Stimulated activated CD4-positive, alpha-beta T cell treated with anti-CD3 and anti-CD28 coated beads, Interleukin-15, amount 100 ng/mL, for 1 hour (primary cell): ENCODE measurements around the gene PI4KB.
A peak's percentile ranks its signal among the peaks of the same experiment; 100 is the strongest.

Experiments
- DNase-seq, 2 donors: peaks; one replicate each; pipeline ENCODE4 v3.0.0-alpha.2; 2020; ENCODE audit warnings: low read depth in 1 of 2, low spot score in 1 of 2

The PI4KB gene

DNA sequence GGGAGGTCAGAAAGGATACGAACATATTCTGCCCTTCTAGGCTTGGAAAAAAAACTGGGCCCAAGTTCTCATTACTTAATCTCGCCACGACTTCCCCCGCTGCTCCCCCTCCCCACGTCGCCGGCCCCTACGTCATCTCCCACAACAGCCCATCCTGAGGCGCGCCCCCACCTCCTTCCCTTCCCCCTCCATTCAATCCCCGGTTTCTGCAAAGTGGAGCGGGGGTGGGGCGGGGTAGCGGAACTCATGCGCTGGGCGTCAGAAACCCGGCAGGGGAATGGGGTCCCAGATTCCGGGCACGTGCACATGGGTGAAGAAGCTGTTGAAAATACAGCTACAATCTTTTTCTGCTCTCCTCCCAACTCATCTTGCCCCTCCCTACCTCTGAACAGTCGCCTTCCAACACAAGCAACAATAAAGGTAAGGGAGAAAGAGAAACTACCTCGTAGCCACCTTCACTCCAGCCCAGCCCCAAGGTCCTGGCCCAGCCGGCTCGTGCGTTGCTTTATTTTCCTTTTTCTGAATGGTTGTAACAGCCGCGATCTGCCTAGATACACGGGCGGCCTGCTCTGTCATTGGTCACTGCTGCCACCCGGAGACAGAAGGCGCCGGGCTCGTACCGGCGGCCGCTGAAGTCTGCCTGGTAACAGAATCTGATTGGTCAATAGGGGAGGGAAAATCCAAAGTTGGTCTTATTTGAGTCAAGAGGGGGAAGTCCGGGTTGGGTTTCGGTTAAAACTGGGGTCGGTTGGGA is 19.7 kb upstream of the PI4KB start, which contains the start of gene RFX5:
Gene RFX5, minus strand, starts transcription at position 484 of the 754 bp plus-strand sequence. CDS start 932 bp downstream, outside the sequence.
- peak; percentile 81 to 89 for DNase-seq

DNA sequence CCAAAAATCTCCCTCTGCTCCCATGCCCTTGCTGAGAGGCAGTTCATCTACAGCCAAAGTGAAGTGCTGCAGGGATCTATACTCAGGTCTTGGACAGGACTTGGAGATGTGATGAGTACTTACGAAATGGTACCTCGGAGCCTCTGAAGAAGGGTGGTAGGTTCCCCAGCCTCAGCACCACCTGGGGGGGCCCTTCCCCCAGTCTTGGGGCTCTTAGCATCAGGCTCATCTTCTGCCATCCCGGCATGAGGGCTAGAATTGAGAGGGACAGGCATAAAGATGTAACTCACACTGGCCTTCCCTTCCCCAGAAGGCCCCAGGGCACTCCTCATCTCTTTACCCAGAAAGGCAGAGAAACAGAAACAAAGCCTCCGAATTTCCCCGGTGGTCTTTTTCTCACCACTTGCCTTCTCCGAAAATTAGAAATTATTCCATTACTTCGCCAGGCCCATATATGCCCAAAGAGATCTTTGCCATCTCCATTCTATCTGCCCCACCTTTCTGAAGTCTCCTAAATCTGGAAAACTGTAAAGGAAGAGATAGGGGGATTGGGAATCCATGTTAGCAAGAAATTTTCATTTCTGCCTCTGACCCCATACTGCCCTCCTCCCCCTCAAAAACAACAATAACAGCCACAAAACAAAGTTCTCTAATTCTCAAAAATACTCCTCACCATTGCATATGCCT is 19.0 kb upstream of the PI4KB start:
- DNase-seq = no peak

DNA sequence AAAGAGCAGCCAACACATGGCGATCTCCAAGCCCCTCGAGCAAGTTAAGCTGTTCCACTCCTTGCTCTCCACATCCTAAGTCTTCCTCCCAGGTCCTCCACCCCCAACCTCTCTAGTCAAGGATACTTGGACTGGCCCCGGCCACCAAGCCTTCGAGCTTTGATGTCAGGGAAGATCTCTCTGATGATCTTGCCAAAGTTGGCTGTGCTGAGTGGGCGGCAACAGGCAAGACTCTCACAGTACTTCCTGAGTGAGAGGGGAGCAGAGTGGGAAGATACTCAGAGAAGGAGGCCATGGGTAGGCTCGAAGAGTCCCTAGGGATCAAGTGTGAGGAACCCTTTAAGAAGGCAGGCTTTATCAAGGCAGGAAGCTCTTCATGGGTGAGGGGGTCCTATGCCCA is 17.1 kb upstream of the PI4KB start:
- DNase-seq = no peak

DNA sequence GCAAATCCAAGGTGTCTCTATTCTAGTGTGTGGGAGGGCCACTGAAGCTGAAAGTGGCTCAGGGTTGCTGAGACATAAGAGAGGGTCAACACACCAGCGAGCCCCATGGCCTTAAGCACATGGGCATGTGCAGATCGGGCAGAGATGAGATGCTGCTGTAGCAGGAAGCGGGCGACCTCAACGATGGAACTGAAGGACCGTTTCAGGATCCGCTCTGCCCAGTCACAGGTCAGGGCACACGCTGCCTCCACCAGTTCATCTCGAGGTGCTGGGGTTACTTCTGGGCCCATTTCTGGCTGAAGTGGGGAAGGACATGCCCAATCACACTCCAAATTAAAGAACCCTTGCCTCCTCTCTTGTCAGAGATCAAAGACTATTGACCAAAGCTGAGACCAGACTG is 16.4 kb upstream of the PI4KB start:
- DNase-seq = no peak

DNA sequence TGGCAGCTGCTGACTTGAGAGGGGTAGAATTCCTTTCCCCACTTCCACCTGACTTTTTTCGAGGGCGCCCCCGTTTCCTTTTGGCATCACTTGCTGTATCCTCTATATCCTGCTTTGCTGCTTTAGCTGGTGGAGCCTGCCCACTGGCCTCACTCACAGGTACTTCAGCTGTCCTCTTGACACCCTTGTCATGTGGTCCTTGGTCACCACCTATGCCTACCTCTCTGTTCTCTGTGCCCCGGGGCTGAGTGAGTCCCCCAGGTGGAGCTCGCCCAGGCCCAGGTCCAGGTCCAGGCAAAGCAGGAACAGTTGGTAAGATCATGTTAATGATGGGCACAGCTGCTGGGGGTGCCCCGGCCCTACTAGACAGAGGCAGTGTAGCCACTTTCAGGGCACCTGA is 15.4 kb upstream of the PI4KB start:
- no peak for DNase-seq

DNA sequence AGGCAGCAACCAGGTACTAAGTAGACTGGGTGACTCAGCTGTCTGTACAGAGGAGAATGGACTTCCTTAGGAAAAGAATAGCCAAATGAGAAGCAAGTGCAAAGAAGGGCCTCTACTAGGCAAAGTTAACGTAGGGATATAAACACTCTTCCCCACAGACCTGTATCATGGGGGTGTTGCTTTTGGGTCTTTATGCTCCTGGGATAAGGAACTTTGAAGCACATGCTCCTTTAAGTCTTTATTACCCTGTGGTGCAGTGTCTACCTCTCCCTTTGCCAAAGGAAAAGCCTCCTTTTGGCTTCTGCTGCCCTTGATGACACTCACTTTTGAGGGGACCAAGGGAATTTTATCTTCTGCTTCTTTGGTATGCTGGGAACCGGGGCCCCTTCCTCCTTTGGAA is 14.8 kb upstream of the PI4KB start:
- no peak for DNase-seq

DNA sequence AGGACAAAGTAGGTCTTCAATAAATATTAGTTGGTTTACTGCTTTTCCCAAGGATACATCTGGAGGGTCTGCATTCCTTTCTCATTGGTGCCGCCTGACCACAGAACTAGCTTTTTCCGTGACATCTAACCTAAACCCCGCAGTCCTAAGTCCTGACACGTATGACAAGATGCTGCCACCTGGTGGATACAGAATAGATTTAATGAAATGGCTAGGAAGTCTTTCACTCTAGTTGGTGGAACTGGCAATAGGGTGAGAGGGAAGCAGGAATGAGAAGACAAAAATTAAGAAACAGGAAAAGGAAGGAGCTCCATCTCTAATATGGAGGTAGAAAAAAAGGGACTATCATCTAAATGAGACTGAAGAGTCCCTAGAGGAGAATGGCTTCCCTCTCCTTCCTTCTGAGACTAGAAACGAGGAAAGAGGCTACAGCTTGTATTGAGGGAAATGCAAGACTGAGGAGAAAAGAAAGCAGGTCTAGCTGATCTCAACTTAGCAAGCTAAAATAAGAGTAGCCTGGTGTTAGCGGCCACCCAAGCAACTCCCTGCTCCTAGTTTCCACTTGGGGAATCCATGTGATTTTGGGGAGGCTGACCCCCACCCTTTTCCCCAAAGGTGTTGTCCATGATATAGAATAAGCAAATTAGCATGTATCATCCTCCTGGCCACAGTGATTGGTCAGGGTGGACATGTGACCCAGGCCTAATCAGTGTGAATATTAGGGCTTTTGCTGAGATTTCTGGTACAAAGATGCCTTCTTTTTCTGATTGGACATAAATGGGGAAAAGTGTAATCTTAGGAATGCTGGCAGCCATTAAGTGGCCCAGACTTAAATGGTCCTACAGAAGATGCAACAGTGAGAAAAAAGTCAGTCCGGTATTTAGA is 13.9 kb upstream of the PI4KB start:
- peak in 1 of 2 donors; percentile 17 for DNase-seq

DNA sequence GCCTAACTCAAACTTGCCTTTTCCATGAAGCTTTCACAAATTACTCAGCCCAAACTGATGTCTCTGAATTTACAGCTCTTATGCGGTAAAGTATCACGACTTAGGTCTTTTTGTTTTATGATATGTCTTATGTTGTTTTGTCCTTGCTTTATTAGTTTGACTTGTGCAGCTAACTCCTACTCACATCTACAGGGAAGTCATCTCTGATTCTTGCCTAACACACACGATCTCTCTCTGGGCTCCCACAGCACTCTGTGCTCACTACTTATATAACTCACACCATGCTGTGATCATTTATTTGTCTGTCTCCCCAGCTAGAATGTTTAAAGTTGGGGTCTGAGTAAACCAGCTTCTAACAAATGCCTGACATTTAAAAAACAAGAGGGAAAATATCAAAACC is 9.3 kb upstream of the PI4KB start:
- DNase-seq = no peak

DNA sequence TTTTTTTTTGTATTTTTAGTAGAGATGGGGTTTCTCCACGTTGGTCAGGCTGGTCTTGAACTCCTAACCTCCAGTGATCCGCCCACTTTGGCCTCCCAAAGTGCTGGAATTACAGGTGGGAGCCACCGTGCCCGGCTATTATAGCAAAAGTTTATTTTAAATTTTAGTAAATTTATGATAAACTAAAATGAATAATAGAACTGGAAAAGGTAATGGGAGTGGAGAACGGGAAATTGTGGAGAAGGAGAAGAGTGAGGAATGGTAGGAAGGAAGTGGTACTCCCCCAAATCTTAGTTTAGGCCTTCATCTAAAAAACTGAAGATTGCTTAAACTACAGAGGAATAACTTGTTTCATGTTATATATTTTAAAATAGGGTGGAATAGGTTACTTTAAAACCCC is 7.6 kb upstream of the PI4KB start:
- no peak for DNase-seq

DNA sequence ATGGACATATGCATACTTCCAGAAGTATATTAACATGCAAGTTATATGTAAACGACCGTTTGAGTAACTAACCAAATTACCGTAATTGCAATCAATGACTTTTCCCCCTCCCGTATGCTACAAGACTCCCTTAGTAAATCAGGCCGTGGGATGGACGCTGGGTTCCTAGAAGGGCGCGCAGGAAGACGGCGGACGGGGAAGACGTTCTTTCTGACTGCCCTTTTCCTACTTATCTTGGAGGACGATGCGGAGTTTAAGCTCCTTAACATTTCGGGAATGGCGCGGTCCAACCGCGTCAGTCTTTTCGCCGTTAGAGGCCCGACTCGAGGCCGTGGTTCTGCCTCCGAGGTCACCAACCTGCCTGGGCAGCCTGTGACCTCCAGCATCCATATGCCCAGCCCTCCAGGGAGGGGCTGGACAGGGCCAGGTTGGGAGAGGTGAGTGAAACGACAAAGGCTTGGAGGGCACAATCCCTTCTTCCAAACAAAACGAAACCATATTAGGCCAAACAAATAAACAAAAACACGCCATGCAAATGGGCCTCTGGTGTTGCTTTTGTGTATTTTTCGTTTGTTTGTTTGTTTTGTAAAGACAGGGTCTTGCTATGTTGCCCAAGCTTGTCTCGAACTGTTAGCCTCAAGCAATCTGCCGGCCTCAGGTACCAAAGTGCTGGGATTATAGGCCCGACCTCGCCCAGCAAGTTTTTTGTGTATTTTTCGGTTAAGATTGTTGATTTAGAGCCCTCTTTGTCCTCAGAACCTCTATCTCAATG is 873 bp upstream of the PI4KB start:
- DNase-seq = no peak

DNA sequence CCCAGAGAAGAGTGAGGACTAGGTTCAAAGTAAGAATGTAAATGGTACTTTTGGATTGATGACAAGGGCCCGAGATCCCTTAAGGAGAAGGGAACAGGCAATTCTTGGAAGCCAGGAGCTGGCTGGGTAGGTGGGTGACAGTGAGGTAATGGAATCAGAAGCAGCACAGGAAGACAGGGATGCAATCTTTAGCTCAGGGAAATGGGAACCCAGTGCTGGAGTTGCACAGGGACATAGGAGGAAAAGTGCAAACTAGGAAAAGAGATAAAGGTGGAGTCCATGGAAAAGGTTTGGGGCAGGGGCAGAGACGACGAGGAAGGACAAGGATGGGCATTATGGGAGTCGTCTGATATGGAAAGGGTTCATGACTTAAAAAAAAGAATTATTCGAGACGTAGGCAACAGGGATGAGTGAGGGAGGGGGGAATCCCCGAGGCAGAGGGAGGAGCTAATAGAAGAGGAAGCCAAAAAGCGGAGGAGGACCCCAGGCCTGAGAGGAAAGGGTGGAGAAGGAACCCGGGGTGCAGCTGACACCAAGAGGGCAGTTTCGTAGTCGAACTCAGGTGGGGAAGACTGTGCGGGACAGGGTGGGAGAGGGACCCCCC is 495 bp downstream of the PI4KB start:
- DNase-seq = peak; percentile 9 to 34

DNA sequence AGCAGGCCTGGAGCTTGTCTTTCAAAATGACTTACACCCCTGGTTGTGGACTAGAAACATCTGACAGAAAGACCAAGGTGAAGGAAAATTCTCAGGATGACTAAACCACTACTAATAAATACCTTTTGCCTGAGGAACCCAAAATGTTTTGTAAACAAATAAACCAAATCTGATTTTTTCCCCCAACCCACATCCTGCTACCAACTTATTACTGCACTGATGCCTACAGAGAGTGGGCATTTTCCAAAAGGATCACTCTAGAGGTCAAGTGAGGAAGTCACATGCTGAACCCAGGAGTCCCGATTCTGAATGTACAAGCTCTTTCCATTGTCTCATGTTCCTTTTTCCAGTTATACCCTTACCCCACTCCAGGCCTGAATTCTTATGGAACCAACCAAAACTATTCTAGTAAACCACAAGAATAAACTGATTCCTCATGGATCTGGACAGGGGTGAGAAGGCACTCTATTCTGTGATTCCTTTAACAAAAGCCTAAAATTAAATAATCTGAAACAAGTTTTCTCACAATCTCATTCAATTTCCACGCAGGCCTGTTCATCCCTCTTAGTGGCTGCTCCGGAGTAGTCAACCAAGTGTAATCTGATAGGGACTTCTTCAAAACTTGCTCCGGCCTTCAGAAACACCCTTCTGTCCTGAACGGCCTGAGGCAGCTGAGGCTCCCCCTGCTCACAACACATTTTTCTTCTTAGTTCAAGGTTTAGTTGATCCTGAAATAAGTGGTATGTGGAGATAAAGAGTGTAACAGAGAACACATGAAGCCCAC is 1.4 kb downstream of the PI4KB start:
- no peak for DNase-seq

DNA sequence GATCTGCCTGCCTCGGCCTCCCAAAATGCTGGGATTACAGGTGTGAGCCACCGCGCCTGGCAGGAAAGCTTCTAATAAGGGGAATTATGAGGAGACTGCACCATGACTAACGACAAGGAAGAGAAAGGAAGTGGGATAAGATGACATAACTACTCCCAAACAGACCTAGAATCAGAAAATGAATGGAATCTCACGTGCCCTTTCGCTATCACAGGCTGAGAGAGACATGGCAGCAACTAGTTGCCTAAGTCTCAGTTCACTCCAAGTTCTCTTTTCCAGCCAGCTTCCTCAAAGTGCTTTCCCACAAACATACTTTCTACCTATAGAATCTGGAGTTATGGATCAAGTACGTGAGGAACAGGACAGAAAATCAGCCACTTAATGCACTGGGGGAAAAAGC is 2.0 kb downstream of the PI4KB start:
- no peak for DNase-seq

DNA sequence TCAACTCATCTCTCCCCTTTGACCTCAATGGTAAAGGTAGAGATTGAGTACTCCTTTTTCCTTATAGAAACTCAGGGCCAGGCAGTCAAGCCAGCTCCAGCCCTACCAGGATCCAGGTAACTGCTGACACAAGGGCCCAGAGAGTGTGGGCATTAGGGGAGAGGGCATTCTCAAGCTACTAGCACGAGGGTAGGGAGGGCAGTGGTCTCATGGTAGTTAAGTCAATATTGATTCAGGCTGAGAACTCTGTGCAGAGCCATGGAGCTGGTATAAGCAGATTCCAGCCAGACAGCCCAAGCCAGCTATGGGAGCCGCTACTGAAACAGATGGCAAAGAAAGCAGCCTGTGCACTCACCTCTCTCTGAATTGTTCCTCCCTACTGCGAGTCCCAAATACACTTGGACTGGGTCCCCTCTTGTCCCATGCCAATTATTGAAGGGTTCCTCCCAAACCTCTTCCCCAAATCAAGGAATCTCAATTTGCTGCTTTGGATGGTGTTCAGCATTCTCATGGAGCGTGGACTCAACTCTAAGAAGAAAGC is 2.8 kb downstream of the PI4KB start:
- DNase-seq = no peak

DNA sequence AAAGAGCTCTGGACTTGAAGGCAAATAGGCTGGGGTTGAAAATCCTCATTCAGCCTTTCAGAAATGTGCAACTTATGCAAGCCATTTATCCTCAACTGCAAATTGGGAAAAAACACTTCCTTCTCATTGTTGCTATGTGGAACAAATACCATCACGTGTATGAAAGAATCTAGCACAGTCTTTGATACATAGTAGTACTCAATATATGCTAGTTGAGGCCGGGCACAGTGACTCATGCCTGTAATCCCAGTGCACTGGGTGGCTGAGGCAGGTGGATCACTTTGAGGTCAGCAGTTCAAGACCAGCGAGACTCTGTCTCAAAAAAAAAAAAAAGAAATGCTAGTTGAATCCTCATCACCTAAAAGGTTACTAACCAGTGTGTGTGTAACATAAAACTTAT is 8.2 kb downstream of the PI4KB start:
- DNase-seq = no peak

DNA sequence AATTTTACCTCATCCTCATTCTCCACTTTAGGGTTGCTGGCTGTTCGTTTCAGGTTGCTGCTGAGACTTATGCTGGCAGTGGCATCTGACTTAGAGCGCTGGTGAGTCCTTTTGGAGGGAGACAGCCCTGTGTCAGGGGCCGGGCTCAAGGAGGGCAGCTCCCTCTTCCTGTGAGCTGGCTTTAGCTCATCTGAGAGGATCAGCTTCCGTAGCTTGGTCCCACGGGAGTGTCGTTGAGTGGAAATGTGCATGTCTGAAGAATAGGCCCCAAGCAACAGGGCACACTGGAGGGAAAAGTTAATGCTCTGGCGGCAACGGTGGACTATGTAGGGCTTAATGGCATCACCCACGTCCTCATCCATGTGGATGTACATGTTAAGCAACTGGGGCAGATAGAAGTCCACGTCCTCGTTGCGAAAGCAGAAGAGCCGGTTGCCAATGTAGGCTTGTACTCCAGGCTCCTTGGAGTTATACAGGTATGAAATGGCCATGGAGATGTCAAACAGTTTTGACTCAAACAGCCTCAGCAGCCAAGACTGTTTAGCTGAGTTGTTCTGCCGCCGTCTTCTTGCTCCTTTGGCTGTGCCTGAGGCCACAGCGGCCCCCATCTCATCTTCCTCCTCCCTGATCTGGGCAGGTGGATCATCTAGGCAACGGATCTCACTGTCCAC is 11.5 kb downstream of the PI4KB start:
- no peak for DNase-seq

DNA sequence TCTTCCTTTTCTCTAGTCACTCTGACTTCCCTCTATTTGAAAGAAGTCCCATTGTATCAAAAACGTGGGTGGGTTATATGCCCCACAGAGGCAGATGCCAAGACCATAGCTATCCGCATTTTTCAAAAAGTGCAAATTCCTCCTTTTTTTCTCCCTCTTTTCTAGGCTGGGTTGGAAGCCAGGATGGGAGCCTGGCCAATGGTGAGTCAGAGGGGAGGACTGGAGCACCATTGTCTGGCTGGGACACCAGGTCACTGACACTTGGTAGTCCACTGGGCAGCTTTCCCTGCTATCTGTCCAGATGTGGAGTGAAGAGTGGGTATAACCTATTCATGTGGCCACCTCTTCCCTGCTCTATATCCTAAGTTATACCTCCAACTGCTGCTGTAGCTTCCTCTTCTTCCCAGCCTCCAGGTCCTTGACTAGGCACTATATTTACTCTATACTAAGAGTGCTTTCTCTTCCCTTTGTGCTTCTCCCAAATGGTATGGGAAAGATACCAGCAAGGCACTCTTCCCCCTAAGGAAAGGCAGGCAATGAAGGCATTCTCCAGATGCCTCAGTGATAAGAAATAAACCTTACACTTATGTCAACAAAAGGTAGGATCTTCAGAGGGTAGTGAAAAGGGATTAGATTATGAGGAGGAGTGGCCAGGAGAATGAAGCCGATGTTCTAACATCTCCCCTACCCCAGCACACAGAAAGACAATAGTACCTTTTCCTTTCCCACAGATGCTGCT is 12.9 kb downstream of the PI4KB start:
- no peak for DNase-seq

DNA sequence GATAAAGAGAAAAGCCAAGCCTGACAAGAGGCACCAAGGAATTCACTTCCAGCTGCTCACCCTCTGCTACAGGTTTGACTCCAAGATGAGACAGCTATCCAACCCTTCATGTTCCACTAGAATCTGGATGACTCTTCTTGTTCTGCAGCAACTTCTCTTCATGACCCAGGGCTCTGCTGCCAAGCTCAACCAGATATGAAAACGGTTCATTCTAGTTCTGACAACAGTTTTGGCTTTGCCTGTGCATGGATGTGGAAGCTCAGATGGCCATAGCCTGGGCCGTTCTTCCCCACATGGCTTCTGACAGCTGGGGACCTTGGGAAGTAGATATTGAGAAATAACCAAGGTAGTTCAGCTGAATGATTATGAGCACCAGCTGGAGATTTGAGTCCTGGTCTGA is 13.7 kb downstream of the PI4KB start:
- no peak for DNase-seq
